Activated naive CD4-positive, alpha-beta T cell treated with anti-CD3 and anti-CD28 coated beads, Interleukin-2, amount 50 U/mL, for 72 hours (primary cell): ENCODE data around the gene TOMM70. TPM values are rescaled to one million over a fixed set of nuclear protein-coding genes. Genes with fewer than 3 reads are reported as not detected.

Source experiments
- ATAC-seq, 2 donors: fragments of 150-1000 bp; cut with Tn5 transposase; 2 replicates each; pipeline ENCODE4 v1.10.0; 2021; ENCODE audit warnings: mild to moderate bottlenecking in 2 of 2, moderate library complexity in 2 of 2
- DNase-seq, 2 donors: peaks; one replicate each; pipeline ENCODE4 v3.0.0; 2021 to 2022; ENCODE audit warnings: low spot score in 2 of 2
- H3K27ac Mint-ChIP-seq, 2 donors: one replicate each; pipeline ENCODE4 v1.8.0; 2022; ENCODE audit warnings: mild to moderate bottlenecking in 2 of 2, mixed read lengths in 2 of 2
- H3K36me3 Mint-ChIP-seq, 2 donors: one replicate each; pipeline ENCODE4 v1.8.0; 2022; ENCODE audit warnings: mixed read lengths in 2 of 2
- H3K9me3 Mint-ChIP-seq, 2 donors: one replicate each; pipeline ENCODE4 v1.8.0; 2022; ENCODE audit warnings: mixed read lengths in 2 of 2
- total RNA-seq, 2 donors: library from RNA; stranded (reverse); gene quantifications; one replicate each; pipeline ENCODE4 v1.2.3, GENCODE V29; 2022

TOMM70 gene
- total RNA-seq, 2 donors from 2014 or later: 47.2 to 52.8 TPM

- no peaks in the 10 kb centered on the region for H3K9me3 Mint-ChIP-seq
- peaks cover 5 to 17% of the 10 kb centered on the region in 2 donors for H3K36me3 Mint-ChIP-seq
- no peak overlapping the region for H3K27ac Mint-ChIP-seq
- ATAC-seq (no peak), DNase-seq (no peak)
Observed at GRCh38 chr3:100395679-100396431, 5.0 kb downstream of the TOMM70 start.

- peaks cover 0 to 5% of the 10 kb centered on the region in 2 donors for H3K9me3 Mint-ChIP-seq
- DNase-seq: no peak
- H3K36me3 Mint-ChIP-seq: peaks cover 20 to 23% of the 10 kb centered on the region in 2 donors
- no peak for ATAC-seq
- no peak overlapping the region for H3K27ac Mint-ChIP-seq
Observed at GRCh38 chr3:100389025-100389424, 11.9 kb downstream of the TOMM70 start.

- Mint-ChIP-seq H3K27ac (no peak overlapping the region), H3K9me3 (peaks cover 0 to 5% of the 10 kb centered on the region in 2 donors), H3K36me3 (peaks cover 20 to 24% of the 10 kb centered on the region in 2 donors)
- ATAC-seq: no peak
- no peak for DNase-seq
Observed at GRCh38 chr3:100386437-100387074, 14.3 kb downstream of the TOMM70 start.

GRCh38 chr3:100384733-100385525 is 16.0 kb downstream of the TOMM70 start:
- peaks cover 0 to 5% of the 10 kb centered on the region in 2 donors for H3K9me3 Mint-ChIP-seq
- no peak for DNase-seq
- peak overlapping the region in 1 of 2 donors; percentile 5 for H3K27ac Mint-ChIP-seq
- no peak for ATAC-seq
- peaks cover 24 to 26% of the 10 kb centered on the region in 2 donors for H3K36me3 Mint-ChIP-seq

GRCh38 chr3:100376301-100376700 is 24.6 kb downstream of the TOMM70 start:
- no peaks in the 10 kb centered on the region for H3K9me3 Mint-ChIP-seq
- no peak overlapping the region for H3K27ac Mint-ChIP-seq
- H3K36me3 Mint-ChIP-seq: peaks cover 0 to 6% of the 10 kb centered on the region in 2 donors
- no peak for DNase-seq
- no peak for ATAC-seq

- Mint-ChIP-seq H3K9me3 (no peaks in the 10 kb centered on the region), H3K36me3 (no peaks in the 10 kb centered on the region), H3K27ac (no peak overlapping the region)
- no peak for DNase-seq
- ATAC-seq: no peak
Observed at GRCh38 chr3:100374521-100374920, 26.4 kb downstream of the TOMM70 start.

GRCh38 chr3:100370756-100371155 is 30.1 kb downstream of the TOMM70 start:
- no peak for ATAC-seq
- no peak for DNase-seq
- no peak overlapping the region for H3K27ac Mint-ChIP-seq
- H3K36me3 Mint-ChIP-seq: peaks cover 3 to 5% of the 10 kb centered on the region in 2 donors
- H3K9me3 Mint-ChIP-seq: no peaks in the 10 kb centered on the region

- peaks cover 18 to 27% of the 10 kb centered on the region in 2 donors for H3K36me3 Mint-ChIP-seq
- ATAC-seq: no peak
Observed at GRCh38 chr3:100368441-100368840, 32.4 kb downstream of the TOMM70 start.

GRCh38 chr3:100366424-100366823 is 34.5 kb downstream of the TOMM70 start:
- no peak for ATAC-seq
- Mint-ChIP-seq H3K36me3 (peaks cover 29 to 40% of the 10 kb centered on the region in 2 donors), H3K9me3 (peaks cover 4% of the 10 kb centered on the region in 2 donors), H3K27ac (no peak overlapping the region)
- no peak for DNase-seq

More at GRCh38 chr3:100368441-100368840, 32.4 kb downstream of the TOMM70 start:
- no peaks in the 10 kb centered on the region for H3K9me3 Mint-ChIP-seq
- H3K27ac Mint-ChIP-seq: no peak overlapping the region
- no peak for DNase-seq

- DNase-seq (no peak), ATAC-seq (no peak)
- H3K9me3 Mint-ChIP-seq: peaks cover 4% of the 10 kb centered on the region in 2 donors
- peaks cover 29 to 40% of the 10 kb centered on the region in 2 donors for H3K36me3 Mint-ChIP-seq
- no peak overlapping the region for H3K27ac Mint-ChIP-seq
Observed at GRCh38 chr3:100364421-100364820, 36.5 kb downstream of the TOMM70 start.

- DNase-seq: no peak
- Mint-ChIP-seq H3K9me3 (peaks cover 4% of the 10 kb centered on the region in 2 donors), H3K36me3 (peaks cover 29 to 40% of the 10 kb centered on the region in 2 donors)
Observed at GRCh38 chr3:100361897-100362296, 39.0 kb downstream of the TOMM70 start.

GRCh38 chr3:100360757-100361496 is 40.0 kb downstream of the TOMM70 start:
- H3K36me3 Mint-ChIP-seq: peaks cover 28 to 37% of the 10 kb centered on the region in 2 donors
- ATAC-seq (no peak), DNase-seq (no peak)
- H3K9me3 Mint-ChIP-seq: peaks cover 4% of the 10 kb centered on the region in 2 donors
- peak overlapping the region in 1 of 2 donors; percentile 51 for H3K27ac Mint-ChIP-seq

More at GRCh38 chr3:100361897-100362296, 39.0 kb downstream of the TOMM70 start:
- ATAC-seq: no peak
- H3K27ac Mint-ChIP-seq: peak overlapping the region in 1 of 2 donors; percentile 40

GRCh38 chr3:100359035-100359434 is 41.9 kb downstream of the TOMM70 start:
- no peak for ATAC-seq
- peaks cover 4% of the 10 kb centered on the region in 2 donors for H3K9me3 Mint-ChIP-seq
- peaks cover 13 to 19% of the 10 kb centered on the region in 2 donors for H3K36me3 Mint-ChIP-seq
- H3K27ac Mint-ChIP-seq: peak overlapping the region; percentile 10 to 20
- DNase-seq: no peak

- no peak for DNase-seq
- H3K9me3 Mint-ChIP-seq: peaks cover 4% of the 10 kb centered on the region in 2 donors
- no peak for ATAC-seq
- H3K36me3 Mint-ChIP-seq: peaks cover 11 to 13% of the 10 kb centered on the region in 2 donors
- H3K27ac Mint-ChIP-seq: peak overlapping the region; percentile 10 to 20
Observed at GRCh38 chr3:100358413-100358812, 42.5 kb downstream of the TOMM70 start.

- DNase-seq: no peak
- peaks cover 17 to 19% of the 10 kb centered on the region in 2 donors for H3K36me3 Mint-ChIP-seq
- peaks cover 0 to 7% of the 10 kb centered on the region in 2 donors for H3K9me3 Mint-ChIP-seq
- no peak for ATAC-seq
- H3K27ac Mint-ChIP-seq: no peak overlapping the region
Observed at GRCh38 chr3:100354850-100355249, 46.0 kb downstream of the TOMM70 start.
